Measurements from ENCODE around the gene MTARC1.

The MTARC1 gene

DNA sequence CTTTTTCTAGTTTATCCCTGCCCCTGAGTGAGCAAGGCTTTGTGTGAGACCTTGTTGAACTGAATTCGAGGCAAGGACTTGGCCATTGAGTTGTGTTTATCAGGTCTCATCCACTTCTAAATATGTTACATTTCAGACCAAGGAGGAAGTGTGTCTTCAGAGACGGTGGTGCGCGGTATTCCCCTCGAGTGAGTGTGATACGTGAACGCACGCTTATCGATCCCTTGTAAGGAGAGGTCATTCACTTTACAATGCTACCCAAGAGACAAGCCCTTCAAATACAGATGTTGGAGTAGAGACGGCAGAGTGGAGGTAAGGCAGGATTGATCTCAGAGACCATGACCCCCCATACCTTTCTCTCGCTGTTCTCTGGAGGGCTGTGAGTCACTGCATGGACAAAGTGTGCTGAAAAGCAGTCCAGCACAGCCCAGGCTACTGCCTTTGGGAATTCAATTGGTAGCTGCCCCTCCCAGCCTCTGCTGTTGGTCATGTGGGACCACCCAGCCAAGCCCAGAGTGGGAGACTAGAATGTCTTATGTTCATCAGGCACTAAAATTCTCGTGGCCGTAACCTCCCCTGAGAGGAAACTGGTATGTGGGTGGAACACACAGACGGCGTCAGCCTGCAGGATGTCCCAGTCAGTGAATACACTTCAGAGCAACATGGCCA, 16.3 kb upstream of the MTARC1 start:
- no peak for DNase-seq

GRCh38 chr1:220772846-220773245, 13.9 kb upstream of the MTARC1 start:
- DNase-seq, result no peak

GRCh38 chr1:220775240-220775853, 11.4 kb upstream of the MTARC1 start:
- DNase-seq, result peak; percentile 13 to 14

DNA sequence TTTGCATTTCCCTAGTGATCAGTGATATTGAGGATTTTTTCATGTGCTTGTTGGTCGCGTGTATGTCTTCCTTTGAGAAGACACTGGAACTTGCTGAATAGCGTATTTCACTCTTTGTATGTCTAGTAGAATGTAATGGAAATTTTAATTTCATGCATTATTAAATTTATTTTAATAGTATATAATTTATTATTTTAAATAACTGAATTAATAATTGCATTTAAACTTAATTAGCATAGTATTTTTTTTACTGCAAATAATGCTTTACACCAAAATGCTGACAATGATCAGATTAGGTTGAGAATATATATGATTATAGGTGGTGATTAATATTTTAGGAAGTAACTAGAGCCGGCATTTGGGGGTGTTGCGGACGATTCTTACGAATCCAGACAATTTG, 10.5 kb upstream of the MTARC1 start:
- DNase-seq, result no peak

- DNase-seq, result peak; percentile 28 to 38
Observed at GRCh38 chr1:220776720-220777326, 9.9 kb upstream of the MTARC1 start.

DNA sequence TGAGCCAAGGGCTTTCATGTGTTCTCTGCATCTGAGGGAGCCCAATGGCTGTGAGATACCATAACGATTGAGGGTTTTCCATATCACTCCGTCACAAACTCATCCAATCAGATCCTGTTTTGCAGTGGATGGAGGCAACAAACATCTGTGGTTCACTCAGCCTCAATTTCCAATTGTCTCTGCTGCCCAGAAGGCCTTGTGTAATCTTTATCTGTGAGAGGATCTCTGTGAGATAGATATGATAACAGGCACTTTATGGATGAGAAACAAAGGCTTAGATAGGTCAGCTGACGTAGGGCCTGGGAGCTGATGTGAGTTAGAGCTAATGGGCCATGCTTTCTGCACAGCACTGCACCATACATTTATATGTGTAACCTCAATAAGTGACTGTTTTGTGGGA, 3.3 kb upstream of the MTARC1 start:
- no peak for DNase-seq

GRCh38 chr1:220784751-220785150, 2.0 kb upstream of the MTARC1 start:
- DNase-seq, result no peak

DNA sequence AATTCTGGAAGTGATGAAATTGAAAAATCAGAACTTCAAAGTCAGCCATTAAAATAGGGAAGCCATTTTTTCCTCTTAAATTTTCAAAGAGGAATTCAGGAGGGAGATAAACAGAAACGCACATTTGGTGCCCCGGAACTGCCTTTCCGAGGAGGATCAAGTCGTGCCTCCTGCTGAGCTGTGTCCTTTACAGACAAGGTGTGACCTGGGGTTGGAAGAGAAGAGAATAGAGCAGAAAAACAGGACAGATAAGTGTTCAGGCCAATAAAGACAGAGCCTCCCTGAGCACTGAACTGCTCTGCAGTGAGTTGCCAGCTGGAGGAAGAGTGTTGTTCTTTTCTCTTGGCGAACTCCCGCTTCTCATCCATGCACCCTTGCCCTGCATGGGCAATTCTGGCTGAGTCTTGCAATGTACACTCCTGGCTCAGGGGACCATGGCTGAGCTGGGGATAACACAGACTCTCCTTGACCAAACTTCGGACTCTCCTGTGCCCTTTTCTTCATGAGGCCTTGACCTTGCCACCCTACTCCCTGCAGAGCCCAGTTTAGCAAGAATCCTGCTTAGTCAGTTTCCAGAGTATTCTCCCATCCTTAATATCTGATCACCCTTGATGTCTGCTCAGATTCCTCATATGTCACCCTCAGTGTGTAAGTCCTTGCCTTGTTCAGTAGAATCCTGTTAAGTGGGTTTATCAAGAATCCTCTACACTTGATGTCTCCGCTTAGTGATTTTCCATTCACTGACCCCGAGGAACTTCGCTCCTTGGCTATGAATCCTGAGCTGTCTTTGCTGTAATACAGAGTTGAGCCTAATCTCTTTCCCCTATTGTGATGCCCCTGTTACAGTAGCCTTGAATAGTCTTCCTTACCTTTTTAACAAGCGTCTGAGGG, 1.3 kb upstream of the MTARC1 start:
- DNase-seq, result no peak

DNA sequence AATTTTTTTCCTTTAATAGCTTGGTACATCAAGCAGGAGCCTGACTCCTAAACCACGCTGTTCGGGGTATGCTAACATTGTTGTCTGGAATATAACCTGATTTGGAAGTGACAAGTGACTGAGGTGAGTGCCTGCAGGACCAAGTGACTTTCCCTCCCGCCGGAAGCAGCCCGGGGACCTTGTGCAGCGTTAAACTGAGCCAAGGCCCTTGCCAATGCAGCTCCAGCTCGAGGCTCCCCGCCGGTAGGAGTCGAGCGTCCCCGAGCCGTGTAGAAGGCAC, 716 bp upstream of the MTARC1 start:
- DNase-seq, result no peak

DNA sequence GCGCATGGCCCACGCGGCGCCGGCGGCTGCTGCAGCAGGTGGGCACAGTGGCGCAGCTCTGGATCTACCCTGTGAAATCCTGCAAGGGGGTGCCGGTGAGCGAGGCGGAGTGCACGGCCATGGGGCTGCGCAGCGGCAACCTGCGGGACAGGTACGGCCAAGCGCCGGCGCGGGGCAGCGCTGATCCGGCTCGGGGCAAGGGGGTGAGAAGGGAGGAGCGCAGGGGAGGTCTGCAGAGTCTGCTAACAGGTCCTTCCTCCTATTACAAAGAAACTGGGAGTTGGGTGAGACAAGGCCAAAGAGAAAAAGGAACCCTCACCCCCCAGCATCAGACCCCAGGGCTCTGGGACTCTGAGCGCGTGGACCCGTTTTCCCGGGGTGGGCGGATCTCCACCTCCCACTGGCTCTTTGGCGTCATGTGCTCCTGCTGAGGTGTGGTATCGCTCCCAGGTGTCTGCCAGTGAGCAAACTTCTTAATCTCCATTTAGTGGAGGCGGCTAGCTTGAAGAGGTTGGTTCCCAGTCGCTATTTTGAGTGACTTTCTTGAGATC, 431 bp downstream of the MTARC1 start:
- DNase-seq, result no peak

DNA sequence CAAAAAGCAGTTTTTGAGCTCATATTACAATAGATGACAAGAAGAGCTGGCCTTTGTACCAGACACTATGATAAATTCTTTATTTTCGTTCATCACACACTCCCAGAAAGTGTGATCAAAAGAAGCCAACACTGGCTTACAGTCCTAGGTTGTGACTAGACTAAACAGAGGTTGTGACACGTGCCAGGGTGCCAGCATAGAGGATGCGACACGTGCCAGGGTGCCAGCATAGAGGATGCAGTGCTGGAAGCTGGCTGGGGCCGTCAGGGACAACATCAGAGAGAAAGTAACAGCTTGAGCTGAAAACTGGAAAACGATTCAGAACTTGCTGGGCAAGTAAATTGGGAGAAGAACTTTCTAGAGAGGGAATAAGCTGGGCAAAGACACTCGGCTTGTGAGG, 2.2 kb downstream of the MTARC1 start:
- no peak for DNase-seq

- peak; percentile 70 for DNase-seq
Observed at GRCh38 chr1:220789532-220790147, 2.9 kb downstream of the MTARC1 start.

- peak; percentile 13 to 19 for DNase-seq
Observed at GRCh38 chr1:220791285-220791684, 4.6 kb downstream of the MTARC1 start.

GRCh38 chr1:220791956-220792355, 5.2 kb downstream of the MTARC1 start:
- DNase-seq, result no peak

- no peak for DNase-seq
Observed at GRCh38 chr1:220796530-220796929, 9.8 kb downstream of the MTARC1 start.

DNA sequence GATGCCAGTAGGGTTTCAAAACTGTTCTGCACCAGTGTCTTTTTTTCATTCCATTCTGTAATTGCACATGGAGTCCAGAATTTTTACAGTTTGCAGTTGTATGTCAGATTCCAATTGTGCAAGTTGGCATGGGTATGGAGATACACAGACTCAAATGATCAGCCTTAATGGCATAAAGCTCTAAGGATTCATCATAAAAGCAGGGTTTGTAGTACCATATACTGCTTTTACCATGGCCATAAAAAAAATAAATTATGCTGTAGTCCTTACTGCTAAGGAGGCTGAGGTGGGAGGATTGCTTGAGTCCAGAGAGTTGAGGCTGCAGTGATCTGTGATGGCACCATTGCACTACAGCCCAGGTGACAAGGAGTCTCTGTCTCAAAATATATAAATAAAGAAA, 10.3 kb downstream of the MTARC1 start:
- DNase-seq, result no peak

DNA sequence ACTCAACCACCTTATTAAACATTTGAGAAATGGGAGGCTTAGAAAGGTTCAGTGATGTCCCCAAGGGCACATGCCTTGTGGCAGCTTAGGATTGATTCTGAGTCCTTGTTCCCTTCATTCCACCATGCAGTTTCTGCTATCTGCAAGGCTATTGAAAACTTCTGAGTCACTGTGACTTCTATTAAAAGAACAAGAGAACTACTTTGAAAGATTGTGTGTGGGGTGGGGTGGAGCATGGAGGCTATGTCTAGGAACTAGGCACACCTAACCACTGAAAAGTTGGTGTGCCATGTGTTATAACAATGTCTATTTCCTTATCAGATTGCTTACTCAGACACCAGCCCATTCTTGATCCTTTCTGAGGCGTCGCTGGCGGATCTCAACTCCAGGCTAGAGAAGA, 10.8 kb downstream of the MTARC1 start:
- no peak for DNase-seq

DNA sequence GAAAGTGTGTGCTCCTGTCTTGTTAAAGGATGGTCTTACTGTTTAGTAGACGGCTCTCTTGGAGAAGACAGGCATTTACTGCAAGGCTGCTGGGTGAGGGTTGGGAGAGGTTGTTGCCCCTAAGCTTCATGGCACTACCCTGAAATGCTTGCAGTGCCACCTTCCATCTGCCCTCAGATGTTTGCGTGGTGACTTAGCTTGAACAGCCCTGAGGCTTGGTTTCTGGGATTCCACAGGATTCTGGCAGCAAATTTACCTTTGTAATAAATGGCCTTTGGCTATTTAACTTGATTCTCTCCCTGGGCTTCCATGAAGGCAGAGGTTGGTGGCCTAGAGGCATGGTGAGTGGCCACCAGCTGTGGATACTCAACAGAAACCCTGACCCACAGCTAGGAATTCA, 11.6 kb downstream of the MTARC1 start:
- DNase-seq, result no peak

DNA sequence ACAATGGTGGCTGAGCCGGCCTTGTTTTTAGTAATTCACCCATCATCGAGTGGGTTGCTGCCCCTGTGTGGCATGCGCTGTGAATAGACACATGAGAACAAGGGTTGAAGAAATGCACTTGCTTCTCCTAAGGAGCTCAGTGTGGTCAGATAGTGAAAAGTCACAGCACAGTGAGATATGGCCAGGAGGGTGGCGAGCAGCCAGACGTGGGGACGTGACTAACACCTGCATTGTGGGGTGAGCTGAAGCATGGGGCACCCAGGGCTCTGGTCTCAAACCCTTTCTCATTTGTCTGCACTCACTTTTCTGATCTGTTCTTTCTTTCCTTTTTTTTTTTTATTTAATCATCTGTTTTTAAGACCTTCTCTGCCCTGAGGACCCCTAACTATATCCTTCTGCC, 13.5 kb downstream of the MTARC1 start:
- no peak for DNase-seq

GRCh38 chr1:220803401-220804201, 16.9 kb downstream of the MTARC1 start:
- DNase-seq, result peak; percentile 18 to 32

DNA sequence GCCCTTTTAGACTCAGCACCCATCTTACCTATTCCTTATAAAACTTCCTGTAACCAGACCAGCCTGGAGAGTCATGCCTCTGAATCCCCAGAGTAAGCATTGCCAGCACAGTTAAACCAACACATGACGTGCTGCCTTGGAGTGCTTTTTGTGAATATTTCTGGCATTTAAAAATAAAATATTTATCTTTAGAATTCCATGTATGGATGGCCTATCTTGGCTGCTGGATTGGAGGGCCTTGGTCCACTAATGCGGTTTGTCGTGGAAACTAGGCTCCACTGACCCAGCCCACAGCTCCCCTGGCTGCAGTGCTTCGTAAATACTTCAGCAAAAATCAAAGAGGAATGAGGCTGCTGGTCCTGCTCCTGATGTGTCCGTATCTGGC, 17.5 kb downstream of the MTARC1 start:
- no peak for DNase-seq

GRCh38 chr1:220806408-220806807, 19.7 kb downstream of the MTARC1 start:
- DNase-seq, result no peak
